ENCODE data around the gene AIRE.

Gene AIRE

GRCh38 chr21:44305691-44306090, 20.0 kb downstream of the AIRE start:
- no peak for DNase-seq (ENCODE audit: low read depth)

- no peak for DNase-seq (ENCODE audit: low read depth)
Measured at GRCh38 chr21:44306936-44307704, 21.4 kb downstream of the AIRE start.

GRCh38 chr21:44310628-44311507, 25.2 kb downstream of the AIRE start:
- DNase-seq (ENCODE audit: low read depth), result no peak

- DNase-seq (ENCODE audit: low read depth), result no peak
Measured at GRCh38 chr21:44312089-44312488, 26.4 kb downstream of the AIRE start.

GRCh38 chr21:44312716-44313115, 27.0 kb downstream of the AIRE start:
- no peak for DNase-seq (ENCODE audit: low read depth)

- no peak for DNase-seq (ENCODE audit: low read depth)
Measured at GRCh38 chr21:44313451-44313850, 27.8 kb downstream of the AIRE start.

- DNase-seq (ENCODE audit: low read depth), result no peak
Measured at GRCh38 chr21:44314128-44314527, 28.5 kb downstream of the AIRE start.

GRCh38 chr21:44314561-44314960, 28.9 kb downstream of the AIRE start:
- DNase-seq (ENCODE audit: low read depth), result no peak

- DNase-seq (ENCODE audit: low read depth), result no peak
Measured at GRCh38 chr21:44315691-44316203, 30.1 kb downstream of the AIRE start.

GRCh38 chr21:44316277-44316900, 30.7 kb downstream of the AIRE start:
- no peak for DNase-seq (ENCODE audit: low read depth)

- no peak for DNase-seq (ENCODE audit: low read depth)
Measured at GRCh38 chr21:44317241-44317782, 31.6 kb downstream of the AIRE start.

- no peak for DNase-seq (ENCODE audit: low read depth)
Measured at GRCh38 chr21:44317871-44318270, 32.2 kb downstream of the AIRE start.

GRCh38 chr21:44318489-44319285, 33.0 kb downstream of the AIRE start:
- DNase-seq (ENCODE audit: low read depth), result no peak

- no peak for DNase-seq (ENCODE audit: low read depth)
Measured at GRCh38 chr21:44319407-44320065, 33.9 kb downstream of the AIRE start.

- DNase-seq (ENCODE audit: low read depth), result no peak
Measured at GRCh38 chr21:44320847-44321246, 35.2 kb downstream of the AIRE start.

GRCh38 chr21:44321846-44322450, 36.3 kb downstream of the AIRE start:
- DNase-seq (ENCODE audit: low read depth), result no peak

GRCh38 chr21:44322621-44323325, 37.1 kb downstream of the AIRE start:
- no peak for DNase-seq (ENCODE audit: low read depth)

GRCh38 chr21:44323591-44323990, 37.9 kb downstream of the AIRE start:
- no peak for DNase-seq (ENCODE audit: low read depth)

GRCh38 chr21:44324106-44324853, 38.6 kb downstream of the AIRE start:
- DNase-seq (ENCODE audit: low read depth), result no peak

Data from T-helper 22 cell (primary cell).